NCI-H2196 treated with DMSO at 0.1 percent for 48 hours (cell line): ENCODE data around the gene DAZAP1.
"Not testable (repeated sequence)": the region's sequence is repeated elsewhere in the genome, so short reads cannot be mapped to it uniquely, and the experiment has no call there.

Source experiments
- DNase-seq: peaks from one replicate; lab custom pipeline; 2025; ENCODE audit not compliant: unreplicated experiment; lab: John Stamatoyannopoulos, UW

The DAZAP1 gene

GRCh38 chr19:1471010-1471514, 63.7 kb downstream of the DAZAP1 start:
- peak; percentile 33 for DNase-seq

GRCh38 chr19:1471515-1472160, 64.3 kb downstream of the DAZAP1 start:
- DNase-seq = no peak

- DNase-seq = no peak
Observed at GRCh38 chr19:1472231-1473084, 65.1 kb downstream of the DAZAP1 start.

GRCh38 chr19:1473085-1473851, 65.9 kb downstream of the DAZAP1 start:
- no peak for DNase-seq

- DNase-seq = no peak
Observed at GRCh38 chr19:1474011-1474764, 66.8 kb downstream of the DAZAP1 start.

GRCh38 chr19:1474765-1475351, 67.5 kb downstream of the DAZAP1 start:
- no peak for DNase-seq

GRCh38 chr19:1475751-1476437, 68.5 kb downstream of the DAZAP1 start:
- DNase-seq = no peak

- DNase-seq = not testable (repeated sequence)
Observed at GRCh38 chr19:1477056-1477455, 69.7 kb downstream of the DAZAP1 start.

- DNase-seq = peak; percentile 77
Observed at GRCh38 chr19:1478934-1479707, 71.7 kb downstream of the DAZAP1 start, which contains the start of gene C19orf25. TSS of gene C19orf25 (minus strand) at chr19:1479215. CDS start at chr19:1478903, 312 bp downstream.

GRCh38 chr19:1481224-1481892, 74.0 kb downstream of the DAZAP1 start:
- no peak for DNase-seq

- DNase-seq = no peak
Observed at GRCh38 chr19:1481893-1482360, 74.5 kb downstream of the DAZAP1 start.

GRCh38 chr19:1482361-1483130, 75.2 kb downstream of the DAZAP1 start:
- DNase-seq = no peak

GRCh38 chr19:1483131-1483978, 76.0 kb downstream of the DAZAP1 start:
- DNase-seq = no peak

- DNase-seq = no peak
Observed at GRCh38 chr19:1483979-1484428, 76.6 kb downstream of the DAZAP1 start.
